SK-N-SH treated with all-trans-retinoic acid at 6 μM for 48 hours (cell line): Measurements from ENCODE around the gene NHS.

Source experiments
- ATAC-seq: fragments of 200-7000 bp; cut with Tn5 transposase; 3 replicates; pipeline ENCODE4 v1.9.1; 2020; ENCODE audit warnings: mild to moderate bottlenecking, moderate library complexity
- ARNTL ChIP-seq: fragments of 450-650 bp; formaldehyde crosslinking; IDR thresholded peaks from 2 replicates; pipeline ENCODE4 v1.5.0; 2020; ENCODE audit warnings: low read depth, mild to moderate bottlenecking, moderate library complexity, borderline replicate concordance
- BACH2 ChIP-seq: fragments of 250-450 bp; sonication (Bioruptor Pico); IDR thresholded peaks from 2 replicates; pipeline ENCODE4 v1.9.0; 2021; ENCODE audit warnings: mild to moderate bottlenecking, borderline replicate concordance
- CSDC2 ChIP-seq: fragments of 250-450 bp; sonication (Bioruptor Pico); IDR thresholded peaks from 2 replicates; pipeline ENCODE4 v1.5.0; 2020; ENCODE audit warnings: mild to moderate bottlenecking, moderate library complexity
- ESRRG ChIP-seq: fragments of 250-450 bp; sonication (Bioruptor Pico); IDR thresholded peaks from 2 replicates; pipeline ENCODE4 v1.6.1; 2021; ENCODE audit warnings: mild to moderate bottlenecking
- GLIS3 ChIP-seq: fragments of 250-450 bp; sonication (Bioruptor Pico); IDR thresholded peaks from 2 replicates; pipeline ENCODE4 v1.5.0; 2020; ENCODE audit warnings: mild to moderate bottlenecking, moderate library complexity
- ISL1 ChIP-seq: fragments of 250-450 bp; sonication (Bioruptor Pico); IDR thresholded peaks from 2 replicates; pipeline ENCODE4 v2.1.2; 2022; ENCODE audit warnings: mild to moderate bottlenecking, moderate library complexity
- OSR1 ChIP-seq: fragments of 250-450 bp; sonication (Bioruptor Pico); IDR thresholded peaks from 2 replicates; pipeline ENCODE4 v1.8.0; 2022; ENCODE audit warnings: moderate library complexity, mild to moderate bottlenecking, inconsistent platforms
- PPARA ChIP-seq: fragments of 250-450 bp; sonication (Bioruptor Pico); IDR thresholded peaks from 2 replicates; pipeline ENCODE4 v1.5.0; 2020; ENCODE audit warnings: mild to moderate bottlenecking, borderline replicate concordance
- RARB ChIP-seq: fragments of 250-450 bp; sonication (Bioruptor Pico); IDR thresholded peaks from 2 replicates; pipeline ENCODE4 v1.8.0; 2021; ENCODE audit warnings: mild to moderate bottlenecking, moderate library complexity
- SNAI2 ChIP-seq: fragments of 250-450 bp; sonication (Bioruptor Pico); IDR thresholded peaks from 2 replicates; pipeline ENCODE4 v1.5.0; 2020; ENCODE audit warnings: mild to moderate bottlenecking, moderate library complexity
- TCF4 ChIP-seq: fragments of 250-450 bp; sonication (Bioruptor Pico); IDR thresholded peaks from 2 replicates; pipeline ENCODE4 v1.8.0; 2021; ENCODE audit warnings: mild to moderate bottlenecking, moderate library complexity, borderline replicate concordance
- TOX ChIP-seq: fragments of 250-450 bp; sonication (Bioruptor Pico); IDR thresholded peaks from 2 replicates; pipeline ENCODE4 v1.8.0; 2021; ENCODE audit warnings: mild to moderate bottlenecking, moderate library complexity, borderline replicate concordance
- ZC3H10 ChIP-seq: fragments of 250-450 bp; sonication (Bioruptor Pico); IDR thresholded peaks from 2 replicates; pipeline ENCODE4 v1.5.1; 2021; ENCODE audit warnings: mild to moderate bottlenecking, moderate library complexity
- ZFP3 ChIP-seq: fragments of 250-450 bp; sonication (Bioruptor Pico); IDR thresholded peaks from 2 replicates; pipeline ENCODE4 v1.5.0; 2020; ENCODE audit warnings: mild to moderate bottlenecking, moderate library complexity
- ZFP30 ChIP-seq: fragments of 450-650 bp; formaldehyde crosslinking; IDR thresholded peaks from 2 replicates; pipeline ENCODE4 v1.5.0; 2022; ENCODE audit warnings: mild to moderate bottlenecking, moderate library complexity
- ZNF565 ChIP-seq: fragments of 450-650 bp; formaldehyde crosslinking; conservative IDR thresholded peaks from 2 replicates; pipeline ENCODE4 v1.5.0; 2020; ENCODE audit warnings: low read depth, mild to moderate bottlenecking, moderate library complexity
- ZNF70 ChIP-seq: fragments of 450-650 bp; formaldehyde crosslinking; IDR thresholded peaks from 2 replicates; pipeline ENCODE4 v1.5.0; 2020; ENCODE audit warnings: mild to moderate bottlenecking, moderate library complexity
- TF ChIP-seq, protein P1 (sequence below): fragments of 250-450 bp; sonication (Bioruptor Pico); IDR thresholded peaks from 2 replicates; pipeline ENCODE4 v1.5.0; 2020; ENCODE audit warnings: mild to moderate bottlenecking, moderate library complexity
- TF ChIP-seq, protein P2 (sequence below): fragments of 250-450 bp; sonication (Bioruptor Pico); IDR thresholded peaks from 2 replicates; pipeline ENCODE4 v1.5.1; 2021; ENCODE audit warnings: mild to moderate bottlenecking, moderate library complexity
- TF ChIP-seq, protein P3 (sequence below): fragments of 250-450 bp; sonication (Bioruptor Pico); IDR thresholded peaks from 2 replicates; pipeline ENCODE4 v1.8.0; 2021; ENCODE audit warnings: low read depth, mild to moderate bottlenecking, moderate library complexity, borderline replicate concordance

The NHS gene

DNA sequence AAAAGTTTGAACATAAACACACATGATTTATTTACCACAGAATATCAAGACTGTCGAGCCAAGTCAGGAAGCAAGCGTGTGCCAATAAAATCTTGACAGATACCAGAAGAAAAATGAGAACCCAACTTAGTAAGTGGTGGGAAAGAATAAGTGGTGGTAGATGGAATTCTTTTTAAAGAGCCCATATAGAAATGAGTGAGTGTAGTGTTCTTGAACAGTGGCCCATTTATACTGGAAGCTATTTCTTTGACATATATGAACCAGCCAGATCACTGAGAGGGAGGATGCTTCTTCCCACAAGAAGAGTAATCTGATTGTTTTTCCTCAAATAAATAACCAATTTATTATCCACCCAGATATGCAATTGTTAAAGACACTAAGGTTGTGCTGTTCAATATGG lies 98.0 kb downstream of the NHS start:
- TF ChIP-seq PPARA (CRISPR knock-in tag) (no peak), TCF4 (no peak), ZC3H10 (CRISPR knock-in tag) (no peak), OSR1 (CRISPR knock-in tag) (no peak), ZFP3 (CRISPR knock-in tag) (no peak), TOX (CRISPR knock-in tag) (no peak), ZFP30 (CRISPR knock-in tag) (no peak), ARNTL (CRISPR knock-in tag) (no peak), ZNF565 (CRISPR knock-in tag) (no peak), BACH2 (CRISPR knock-in tag) (no peak), RARB (no peak), ISL1 (no peak), ESRRG (CRISPR knock-in tag) (no peak), ZNF70 (CRISPR knock-in tag) (no peak), GLIS3 (CRISPR knock-in tag) (no peak), CSDC2 (CRISPR knock-in tag) (no peak)
- TF ChIP-seq, protein P1, sequence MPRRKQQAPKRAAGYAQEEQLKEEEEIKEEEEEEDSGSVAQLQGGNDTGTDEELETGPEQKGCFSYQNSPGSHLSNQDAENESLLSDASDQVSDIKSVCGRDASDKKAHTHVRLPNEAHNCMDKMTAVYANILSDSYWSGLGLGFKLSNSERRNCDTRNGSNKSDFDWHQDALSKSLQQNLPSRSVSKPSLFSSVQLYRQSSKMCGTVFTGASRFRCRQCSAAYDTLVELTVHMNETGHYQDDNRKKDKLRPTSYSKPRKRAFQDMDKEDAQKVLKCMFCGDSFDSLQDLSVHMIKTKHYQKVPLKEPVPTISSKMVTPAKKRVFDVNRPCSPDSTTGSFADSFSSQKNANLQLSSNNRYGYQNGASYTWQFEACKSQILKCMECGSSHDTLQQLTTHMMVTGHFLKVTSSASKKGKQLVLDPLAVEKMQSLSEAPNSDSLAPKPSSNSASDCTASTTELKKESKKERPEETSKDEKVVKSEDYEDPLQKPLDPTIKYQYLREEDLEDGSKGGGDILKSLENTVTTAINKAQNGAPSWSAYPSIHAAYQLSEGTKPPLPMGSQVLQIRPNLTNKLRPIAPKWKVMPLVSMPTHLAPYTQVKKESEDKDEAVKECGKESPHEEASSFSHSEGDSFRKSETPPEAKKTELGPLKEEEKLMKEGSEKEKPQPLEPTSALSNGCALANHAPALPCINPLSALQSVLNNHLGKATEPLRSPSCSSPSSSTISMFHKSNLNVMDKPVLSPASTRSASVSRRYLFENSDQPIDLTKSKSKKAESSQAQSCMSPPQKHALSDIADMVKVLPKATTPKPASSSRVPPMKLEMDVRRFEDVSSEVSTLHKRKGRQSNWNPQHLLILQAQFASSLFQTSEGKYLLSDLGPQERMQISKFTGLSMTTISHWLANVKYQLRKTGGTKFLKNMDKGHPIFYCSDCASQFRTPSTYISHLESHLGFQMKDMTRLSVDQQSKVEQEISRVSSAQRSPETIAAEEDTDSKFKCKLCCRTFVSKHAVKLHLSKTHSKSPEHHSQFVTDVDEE (CRISPR knock-in tag), result no peak
- TF ChIP-seq, protein P2, sequence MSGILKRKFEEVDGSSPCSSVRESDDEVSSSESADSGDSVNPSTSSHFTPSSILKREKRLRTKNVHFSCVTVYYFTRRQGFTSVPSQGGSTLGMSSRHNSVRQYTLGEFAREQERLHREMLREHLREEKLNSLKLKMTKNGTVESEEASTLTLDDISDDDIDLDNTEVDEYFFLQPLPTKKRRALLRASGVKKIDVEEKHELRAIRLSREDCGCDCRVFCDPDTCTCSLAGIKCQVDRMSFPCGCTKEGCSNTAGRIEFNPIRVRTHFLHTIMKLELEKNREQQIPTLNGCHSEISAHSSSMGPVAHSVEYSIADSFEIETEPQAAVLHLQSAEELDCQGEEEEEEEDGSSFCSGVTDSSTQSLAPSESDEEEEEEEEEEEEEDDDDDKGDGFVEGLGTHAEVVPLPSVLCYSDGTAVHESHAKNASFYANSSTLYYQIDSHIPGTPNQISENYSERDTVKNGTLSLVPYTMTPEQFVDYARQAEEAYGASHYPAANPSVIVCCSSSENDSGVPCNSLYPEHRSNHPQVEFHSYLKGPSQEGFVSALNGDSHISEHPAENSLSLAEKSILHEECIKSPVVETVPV, result no peak
- ATAC-seq, result no peak

DNA sequence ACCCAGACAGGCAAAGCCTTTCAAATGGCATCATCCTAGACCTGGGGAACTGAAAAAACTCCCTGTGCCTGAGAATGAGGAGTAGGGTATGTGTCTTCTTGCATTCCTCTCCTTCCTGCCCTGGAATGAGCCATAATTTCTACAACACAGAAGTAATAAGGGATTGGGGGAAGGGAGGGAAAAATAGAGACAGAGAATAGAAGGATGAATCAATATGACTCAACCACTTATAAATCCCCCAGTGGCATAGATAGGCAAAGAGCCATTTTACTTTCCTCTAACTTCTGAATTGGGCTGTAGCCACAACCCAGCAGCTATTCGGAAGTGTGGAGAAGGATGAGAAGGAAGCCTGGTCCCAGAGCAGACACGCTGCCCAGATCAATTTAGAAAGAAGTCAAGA lies 99.9 kb downstream of the NHS start:
- TF ChIP-seq OSR1 (CRISPR knock-in tag) (no peak), SNAI2 (CRISPR knock-in tag) (no peak), GLIS3 (CRISPR knock-in tag) (no peak), ZFP3 (CRISPR knock-in tag) (no peak), ARNTL (CRISPR knock-in tag) (no peak)
- TF ChIP-seq, protein P3, sequence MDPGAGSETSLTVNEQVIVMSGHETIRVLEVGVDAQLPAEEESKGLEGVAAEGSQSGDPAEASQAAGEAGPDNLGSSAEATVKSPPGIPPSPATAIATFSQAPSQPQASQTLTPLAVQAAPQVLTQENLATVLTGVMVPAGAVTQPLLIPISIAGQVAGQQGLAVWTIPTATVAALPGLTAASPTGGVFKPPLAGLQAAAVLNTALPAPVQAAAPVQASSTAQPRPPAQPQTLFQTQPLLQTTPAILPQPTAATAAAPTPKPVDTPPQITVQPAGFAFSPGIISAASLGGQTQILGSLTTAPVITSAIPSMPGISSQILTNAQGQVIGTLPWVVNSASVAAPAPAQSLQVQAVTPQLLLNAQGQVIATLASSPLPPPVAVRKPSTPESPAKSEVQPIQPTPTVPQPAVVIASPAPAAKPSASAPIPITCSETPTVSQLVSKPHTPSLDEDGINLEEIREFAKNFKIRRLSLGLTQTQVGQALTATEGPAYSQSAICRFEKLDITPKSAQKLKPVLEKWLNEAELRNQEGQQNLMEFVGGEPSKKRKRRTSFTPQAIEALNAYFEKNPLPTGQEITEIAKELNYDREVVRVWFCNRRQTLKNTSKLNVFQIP, result no peak
- TF ChIP-seq, protein P2, result no peak
- TF ChIP-seq, protein P1 (CRISPR knock-in tag), result no peak
- peak; percentile 82 for ATAC-seq
